ENCODE data around the gene USP40. TPM values are rescaled to one million over a fixed set of nuclear protein-coding genes. Genes with fewer than 3 reads are reported as not detected.

Gene USP40
- total RNA-seq, 2 donors from 2014 or later, result 12.9 to 22.4 TPM

GRCh38 chr2:233473878-233474277 is 92.7 kb downstream of the USP40 start:
- Mint-ChIP-seq H3K4me1 (no peaks in the 10 kb centered on the region), H3K36me3 (ENCODE audit: low read depth) (peaks cover 33% of the 10 kb centered on the region), H3K27me3 (ENCODE audit: insufficient read depth) (no peaks in the 10 kb centered on the region), H3K9me3 (peaks cover 3% of the 10 kb centered on the region), H3K4me3 (no peak overlapping the region), H3K27ac (no peak overlapping the region)
- Histone ChIP-seq H3K9ac (ENCODE audit: extremely low read depth, low read length, poor library complexity, severe bottlenecking) (no peak overlapping the region), H3K27ac (ENCODE audit: low read depth, low read length) (no peak overlapping the region), H3K4me1 (ENCODE audit: control insufficient read depth, insufficient read depth, low read length) (no peaks in the 10 kb centered on the region), H3K36me3 (ENCODE audit: control insufficient read depth, insufficient read depth, low read length) (peaks cover 5% of the 10 kb centered on the region), H3K9me3 (ENCODE audit: control insufficient read depth, low read length) (no peaks in the 10 kb centered on the region), H3K27me3 (ENCODE audit: control insufficient read depth, insufficient read depth, low read length, poor library complexity, severe bottlenecking) (no peaks in the 10 kb centered on the region), H3K4me3 (ENCODE audit: low read length) (no peak overlapping the region)
- no peak for DNase-seq
- TF ChIP-seq CTCF (conservative IDR thresholded peaks at IDR 0.05), result no peak
- 93% methylated on average over 2 to 10 of the region's 10 CpGs for WGBS, 2 experiments (ENCODE audit: insufficient coverage in 1 of 2, insufficient read length in 1 of 2)

GRCh38 chr2:233473386-233473791 is 93.2 kb downstream of the USP40 start:
- no peak overlapping the region for H3K27ac Mint-ChIP-seq
- Histone ChIP-seq H3K9me3 (ENCODE audit: control insufficient read depth, low read length) (no peaks in the 10 kb centered on the region), H3K27ac (ENCODE audit: low read depth, low read length) (no peak overlapping the region), H3K4me3 (ENCODE audit: low read length) (no peak overlapping the region), H3K4me1 (ENCODE audit: control insufficient read depth, insufficient read depth, low read length) (no peaks in the 10 kb centered on the region), H3K27me3 (ENCODE audit: control insufficient read depth, insufficient read depth, low read length, poor library complexity, severe bottlenecking) (no peaks in the 10 kb centered on the region), H3K9ac (ENCODE audit: extremely low read depth, low read length, poor library complexity, severe bottlenecking) (no peak overlapping the region), H3K36me3 (ENCODE audit: control insufficient read depth, insufficient read depth, low read length) (peaks cover 8% of the 10 kb centered on the region)
- H3K36me3 Mint-ChIP-seq (ENCODE audit: low read depth), result peaks cover 37% of the 10 kb centered on the region
- no peaks in the 10 kb centered on the region for H3K4me1 Mint-ChIP-seq
- DNase-seq, result peak; percentile 41
- no peaks in the 10 kb centered on the region for H3K27me3 Mint-ChIP-seq (ENCODE audit: insufficient read depth)
- H3K4me3 Mint-ChIP-seq, result no peak overlapping the region
- peaks cover 3% of the 10 kb centered on the region for H3K9me3 Mint-ChIP-seq
- WGBS, 2 experiments (ENCODE audit: insufficient coverage in 1 of 2, insufficient read length in 1 of 2), result 94 to 97% methylated on average over 9 to 19 of the region's 19 CpGs
- TF ChIP-seq CTCF (conservative IDR thresholded peaks at IDR 0.05), result no peak

- no peak for TF ChIP-seq CTCF (conservative IDR thresholded peaks at IDR 0.05)
- H3K9me3 ChIP-seq (ENCODE audit: control insufficient read depth, low read length), result no peaks in the 10 kb centered on the region
- Mint-ChIP-seq H3K4me1 (no peaks in the 10 kb centered on the region), H3K27ac (no peak overlapping the region), H3K4me3 (no peak overlapping the region), H3K27me3 (ENCODE audit: insufficient read depth) (no peaks in the 10 kb centered on the region), H3K9me3 (peaks cover 3% of the 10 kb centered on the region), H3K36me3 (ENCODE audit: low read depth) (peaks cover 51% of the 10 kb centered on the region)
- H3K27ac ChIP-seq (ENCODE audit: low read depth, low read length), result no peak overlapping the region
- DNase-seq, result peak; percentile 14
- H3K4me3 ChIP-seq (ENCODE audit: low read length), result no peak overlapping the region
- 93% methylated on average over 3 to 12 of the region's 12 CpGs for WGBS, 2 experiments (ENCODE audit: insufficient coverage in 1 of 2, insufficient read length in 1 of 2)
- no peaks in the 10 kb centered on the region for H3K4me1 ChIP-seq (ENCODE audit: control insufficient read depth, insufficient read depth, low read length)
- H3K27me3 ChIP-seq (ENCODE audit: control insufficient read depth, insufficient read depth, low read length, poor library complexity, severe bottlenecking), result no peaks in the 10 kb centered on the region
- H3K9ac ChIP-seq (ENCODE audit: extremely low read depth, low read length, poor library complexity, severe bottlenecking), result no peak overlapping the region
- peaks cover 8% of the 10 kb centered on the region for H3K36me3 ChIP-seq (ENCODE audit: control insufficient read depth, insufficient read depth, low read length)
Observed at GRCh38 chr2:233471291-233472035, 95.1 kb downstream of the USP40 start.

All from endodermal cell (in vitro differentiated cells).